DND-41 (cell line): ENCODE results near the gene TEC.
"Not testable (repeated sequence)": the region's sequence is repeated elsewhere in the genome, so short reads cannot be mapped to it uniquely, and the experiment has no call there.

Experiments
- ATAC-seq: fragments of 200-7000 bp; cut with Tn5 transposase; 3 replicates; pipeline ENCODE4 v1.9.1; 2021; ENCODE audit warnings: low read depth; ENCODE audit not compliant: insufficient read depth
- DNase-seq: peaks from one replicate; pipeline ENCODE4 v3.0.0-alpha.2; 2020
- H2AFZ ChIP-seq: 2 replicates; pipeline ENCODE4 v1.6.0; 2012; ENCODE audit warnings: low read depth, low read length
- H3K27ac ChIP-seq: 2 replicates; pipeline ENCODE4 v1.5.1; 2012; ENCODE audit warnings: low read length, inconsistent platforms
- H3K27me3 ChIP-seq: fragments of 200-600 bp; sonication (generic); 2 replicates; pipeline ENCODE4 v1.6.0; 2012; ENCODE audit warnings: low read length, mild to moderate bottlenecking, inconsistent platforms; ENCODE audit not compliant: insufficient read depth, poor library complexity
- H3K36me3 ChIP-seq: 2 replicates; pipeline ENCODE4 v1.5.1; 2012; ENCODE audit warnings: low read length, inconsistent platforms; ENCODE audit not compliant: insufficient read depth
- H3K4me1 ChIP-seq: 2 replicates; pipeline ENCODE4 v1.5.1; 2012; ENCODE audit warnings: mild to moderate bottlenecking, low read length; ENCODE audit not compliant: insufficient read depth
- H3K4me2 ChIP-seq: 2 replicates; pipeline ENCODE4 v1.6.0; 2012; ENCODE audit warnings: mild to moderate bottlenecking, moderate library complexity, low read length, inconsistent platforms; ENCODE audit not compliant: insufficient read depth
- H3K4me3 ChIP-seq, 2 experiments: fragments of 200-600 bp in 1 of 2; shearing (Covaris generic) in 1 of 2; 2 replicates each; pipeline ENCODE4 v1.5.1; 2012 to 2016; ENCODE audit warnings: inconsistent platforms in 2 of 2, low read length in 2 of 2, mild to moderate bottlenecking in 2 of 2, low read depth in 1 of 2, moderate library complexity in 1 of 2
- H3K79me2 ChIP-seq: 2 replicates; pipeline ENCODE4 v1.6.0; 2012; ENCODE audit warnings: low read length, inconsistent platforms; ENCODE audit not compliant: insufficient read depth
- H3K9ac ChIP-seq: 2 replicates; pipeline ENCODE4 v1.6.0; 2012; ENCODE audit warnings: low read depth, mild to moderate bottlenecking, inconsistent platforms, low read length, moderate library complexity
- H3K9me3 ChIP-seq: 2 replicates; pipeline ENCODE4 v1.5.1; 2012; ENCODE audit warnings: low read length, moderate library complexity, mild to moderate bottlenecking, inconsistent platforms; ENCODE audit not compliant: insufficient read depth, severe bottlenecking
- H4K20me1 ChIP-seq: 2 replicates; pipeline ENCODE4 v1.6.0; 2012; ENCODE audit warnings: low read length; ENCODE audit not compliant: insufficient read depth
- CTCF ChIP-seq: IDR thresholded peaks from 2 replicates; pipeline ENCODE4 v1.5.1; 2012; ENCODE audit warnings: borderline replicate concordance, low read length, moderate library complexity, mild to moderate bottlenecking; ENCODE audit not compliant: poor library complexity, severe bottlenecking; ENCODE audit errors: extremely low read depth
- EZH2 ChIP-seq: IDR thresholded peaks from 3 replicates; pipeline ENCODE4 v1.6.1; 2012; ENCODE audit warnings: borderline replicate concordance, low read depth, mild to moderate bottlenecking, moderate library complexity, low read length, inconsistent platforms; ENCODE audit not compliant: severe bottlenecking

TEC gene

GRCh38 chr4:48268956-48269860, at the start of gene TEC:
Gene TEC (minus strand): TSS chr4:48269838. CDS start chr4:48228614, 41,224 bp downstream.
- Histone ChIP-seq H3K79me2 (no peaks in the 10 kb centered on the region), H3K4me1 (peaks cover 4% of the 10 kb centered on the region; the same call in 1 of the 2 replicates), H3K4me3 (no peak within 1 kb of the TSS), H3K36me3 (no peaks in the 10 kb centered on the region), H2AFZ (0 out of 2 replicates have a peak within 1 kb of the TSS, but pooled peaks have one; percentile 35), H3K4me2 (peak within 1 kb of the TSS; percentile 46), H3K27ac (no peak within 1 kb of the TSS), H3K9me3 (no peaks in the 10 kb centered on the region), H4K20me1 (no peaks in the 10 kb centered on the region), H3K9ac (no peak within 1 kb of the TSS), H3K27me3 (peaks cover 45% of the 10 kb centered on the region)
- TF ChIP-seq EZH2 (peak; percentile 67), CTCF (no peak)
- DNase-seq: no peak
- ATAC-seq: peak; percentile 61

GRCh38 chr4:48315728-48316630, 46.3 kb upstream of the TEC start:
- no peak overlapping the region for H3K4me3 ChIP-seq
- peak; percentile 20 for DNase-seq
- TF ChIP-seq EZH2: no peak
- TF ChIP-seq CTCF: peak; percentile 80
- H3K9ac ChIP-seq: no peak overlapping the region
- H3K4me2 ChIP-seq: no peak overlapping the region
- no peaks in the 10 kb centered on the region for H3K4me1 ChIP-seq
- no peaks in the 10 kb centered on the region for H4K20me1 ChIP-seq
- peaks cover 2% of the 10 kb centered on the region for H3K27me3 ChIP-seq
- no peaks in the 10 kb centered on the region for H3K36me3 ChIP-seq
- no peaks in the 10 kb centered on the region for H3K79me2 ChIP-seq
- no peak overlapping the region for H3K27ac ChIP-seq
- no peaks in the 10 kb centered on the region for H3K9me3 ChIP-seq
- H2AFZ ChIP-seq: peak overlapping the region; percentile 50; the same call in 1 of the 2 replicates
- 0 out of 3 replicates have a peak, but pooled peaks have one; percentile 58 for ATAC-seq

DNA sequence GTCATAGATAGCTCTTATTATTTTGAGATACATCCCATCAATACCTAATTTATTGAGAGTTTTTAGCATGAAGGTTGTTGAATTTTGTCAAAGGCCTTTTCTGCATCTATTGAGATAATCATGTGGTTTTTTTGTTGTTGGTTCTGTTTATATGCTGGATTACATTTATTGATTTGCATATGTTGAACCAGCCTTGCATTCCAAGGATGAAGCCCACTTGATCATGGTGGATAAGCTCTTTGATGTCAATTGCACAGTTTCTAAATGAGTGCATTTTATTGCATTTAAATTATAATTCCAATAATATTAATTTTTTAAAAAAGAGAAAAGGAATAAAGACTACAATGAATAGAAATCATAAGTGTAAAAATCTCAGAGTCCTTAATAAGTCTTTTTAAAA, 45.1 kb upstream of the TEC start:
- H3K36me3 ChIP-seq, H3K27ac ChIP-seq, H3K9ac ChIP-seq, H3K4me3 ChIP-seq, H3K9me3 ChIP-seq, H4K20me1 ChIP-seq, H3K4me2 ChIP-seq, H3K79me2 ChIP-seq, DNase-seq, H3K27me3 ChIP-seq, H2AFZ ChIP-seq, ATAC-seq, H3K4me1 ChIP-seq: not testable (repeated sequence)

GRCh38 chr4:48311896-48312295, 42.3 kb upstream of the TEC start:
- no peaks in the 10 kb centered on the region for H4K20me1 ChIP-seq

More at GRCh38 chr4:48311896-48312295, 42.3 kb upstream of the TEC start:
- no peak for ATAC-seq
- H3K79me2 ChIP-seq: no peaks in the 10 kb centered on the region
- no peaks in the 10 kb centered on the region for H3K27me3 ChIP-seq
- no peaks in the 10 kb centered on the region for H3K9me3 ChIP-seq
- H3K36me3 ChIP-seq: no peaks in the 10 kb centered on the region
- DNase-seq: no peak
- H3K9ac ChIP-seq: no peak overlapping the region
- H3K4me3 ChIP-seq: no peak overlapping the region
- TF ChIP-seq CTCF (no peak), EZH2 (no peak)
- H3K4me1 ChIP-seq: no peaks in the 10 kb centered on the region
- H2AFZ ChIP-seq: no peak overlapping the region
- no peak overlapping the region for H3K4me2 ChIP-seq
- no peak overlapping the region for H3K27ac ChIP-seq
